Measurements from ENCODE around the gene PTBP3.

The PTBP3 gene

DNA sequence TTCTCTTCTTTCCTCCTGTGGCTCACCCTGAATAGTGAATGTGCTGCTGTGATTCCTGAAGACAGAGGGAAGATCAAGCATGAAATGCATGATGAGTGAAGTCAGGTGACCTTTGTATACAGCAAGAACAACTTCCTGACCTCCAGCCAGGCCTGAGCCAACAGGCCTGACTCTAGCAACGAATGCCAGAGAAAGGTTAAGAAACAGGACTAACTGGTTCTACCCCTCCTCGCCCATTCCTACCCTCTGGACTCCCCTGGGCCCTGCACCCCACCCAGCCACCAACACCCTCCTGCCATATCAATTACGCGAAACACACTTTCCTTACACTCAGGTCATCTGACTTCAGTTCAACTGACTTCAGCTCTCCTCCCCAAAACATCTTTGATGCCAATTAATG is 163.2 kb downstream of the PTBP3 start:
- no peak overlapping the region for H3K27ac ChIP-seq
- no peaks in the 10 kb centered on the region for H3K79me2 ChIP-seq
- H3K4me1 ChIP-seq = no peaks in the 10 kb centered on the region
- H3K9me3 ChIP-seq (ENCODE audit: control insufficient read depth, low read length) = no peaks in the 10 kb centered on the region
- H3K9ac ChIP-seq = no peak overlapping the region
- no peak overlapping the region for H3K4me3 ChIP-seq (ENCODE audit: low read depth, low read length)
- H3K27me3 ChIP-seq (ENCODE audit: control insufficient read depth, insufficient read depth, low read length) = no peaks in the 10 kb centered on the region
- H2AFZ ChIP-seq = no peak overlapping the region
- H3K36me3 ChIP-seq (ENCODE audit: control insufficient read depth, insufficient read depth, low read length) = no peaks in the 10 kb centered on the region
- TF ChIP-seq, protein P1, sequence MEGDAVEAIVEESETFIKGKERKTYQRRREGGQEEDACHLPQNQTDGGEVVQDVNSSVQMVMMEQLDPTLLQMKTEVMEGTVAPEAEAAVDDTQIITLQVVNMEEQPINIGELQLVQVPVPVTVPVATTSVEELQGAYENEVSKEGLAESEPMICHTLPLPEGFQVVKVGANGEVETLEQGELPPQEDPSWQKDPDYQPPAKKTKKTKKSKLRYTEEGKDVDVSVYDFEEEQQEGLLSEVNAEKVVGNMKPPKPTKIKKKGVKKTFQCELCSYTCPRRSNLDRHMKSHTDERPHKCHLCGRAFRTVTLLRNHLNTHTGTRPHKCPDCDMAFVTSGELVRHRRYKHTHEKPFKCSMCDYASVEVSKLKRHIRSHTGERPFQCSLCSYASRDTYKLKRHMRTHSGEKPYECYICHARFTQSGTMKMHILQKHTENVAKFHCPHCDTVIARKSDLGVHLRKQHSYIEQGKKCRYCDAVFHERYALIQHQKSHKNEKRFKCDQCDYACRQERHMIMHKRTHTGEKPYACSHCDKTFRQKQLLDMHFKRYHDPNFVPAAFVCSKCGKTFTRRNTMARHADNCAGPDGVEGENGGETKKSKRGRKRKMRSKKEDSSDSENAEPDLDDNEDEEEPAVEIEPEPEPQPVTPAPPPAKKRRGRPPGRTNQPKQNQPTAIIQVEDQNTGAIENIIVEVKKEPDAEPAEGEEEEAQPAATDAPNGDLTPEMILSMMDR (IDR thresholded peaks at IDR 0.05) = no peak
- H3K4me2 ChIP-seq (ENCODE audit: low read length) = no peak overlapping the region

DNA sequence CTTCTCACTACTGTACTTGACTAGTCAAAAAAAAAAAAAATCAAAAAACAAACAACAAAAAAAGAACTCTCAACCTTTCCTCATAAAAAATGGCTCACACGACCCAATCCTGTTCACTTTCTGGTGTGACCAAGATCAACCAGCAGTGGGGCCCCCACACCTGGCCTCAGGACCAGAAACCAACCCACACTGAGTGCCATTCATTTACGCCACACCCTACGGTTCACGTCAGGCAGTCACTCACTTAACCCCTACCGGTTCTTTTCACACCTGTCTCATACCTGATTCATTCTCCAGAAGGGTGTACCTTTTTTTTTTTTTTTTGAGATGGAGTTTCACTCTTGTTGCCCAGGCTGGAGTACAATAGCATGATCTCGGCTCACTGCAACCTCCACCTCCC is 164.1 kb downstream of the PTBP3 start:
- TF ChIP-seq, protein P1 (IDR thresholded peaks at IDR 0.05) = no peak
- Histone ChIP-seq H3K4me2 (ENCODE audit: low read length) (no peak overlapping the region), H2AFZ (no peak overlapping the region), H3K4me1 (no peaks in the 10 kb centered on the region), H3K9ac (no peak overlapping the region), H3K4me3 (ENCODE audit: low read depth, low read length) (no peak overlapping the region), H3K27ac (no peak overlapping the region), H3K79me2 (no peaks in the 10 kb centered on the region), H3K9me3 (ENCODE audit: control insufficient read depth, low read length) (no peaks in the 10 kb centered on the region), H3K36me3 (ENCODE audit: control insufficient read depth, insufficient read depth, low read length) (no peaks in the 10 kb centered on the region), H3K27me3 (ENCODE audit: control insufficient read depth, insufficient read depth, low read length) (no peaks in the 10 kb centered on the region)

DNA sequence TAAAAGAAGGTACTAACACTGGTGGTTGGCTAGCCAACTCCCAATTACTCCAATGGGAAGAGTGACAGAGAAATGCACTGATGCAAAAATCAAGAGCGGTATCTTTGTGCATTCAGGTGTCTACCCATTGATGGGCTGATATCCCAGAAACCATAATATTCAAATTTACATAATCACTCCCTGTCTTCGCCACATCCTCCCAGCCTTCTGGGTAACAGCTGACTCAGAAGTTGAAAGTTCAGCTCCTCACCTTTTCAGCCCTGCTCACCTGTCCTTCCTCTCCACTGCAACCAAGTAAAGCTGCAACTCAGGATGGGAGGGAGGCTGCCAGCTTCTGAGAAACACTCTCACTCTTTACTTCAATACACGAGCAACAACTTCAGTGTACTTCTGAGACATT is 165.2 kb downstream of the PTBP3 start:
- Histone ChIP-seq H3K9ac (no peak overlapping the region), H2AFZ (no peak overlapping the region), H3K4me2 (ENCODE audit: low read length) (no peak overlapping the region), H3K27ac (no peak overlapping the region), H3K4me3 (ENCODE audit: low read depth, low read length) (no peak overlapping the region), H3K36me3 (ENCODE audit: control insufficient read depth, insufficient read depth, low read length) (no peaks in the 10 kb centered on the region), H3K4me1 (no peaks in the 10 kb centered on the region), H3K9me3 (ENCODE audit: control insufficient read depth, low read length) (no peaks in the 10 kb centered on the region), H3K27me3 (ENCODE audit: control insufficient read depth, insufficient read depth, low read length) (no peaks in the 10 kb centered on the region), H3K79me2 (no peaks in the 10 kb centered on the region)
- TF ChIP-seq, protein P1 (IDR thresholded peaks at IDR 0.05) = no peak
